ENCODE data around the gene POTEB3.
"Not testable (repeated sequence)": the region's sequence is repeated elsewhere in the genome, so short reads cannot be mapped to it uniquely, and the experiment has no call there.

- not testable (repeated sequence) for TF ChIP-seq CTCF (IDR thresholded peaks at IDR 0.05; ENCODE audit: low read depth, low read length, poor library complexity, severe bottlenecking); EZH2phosphoT487 (IDR thresholded peaks at IDR 0.05; ENCODE audit: borderline replicate concordance, low read length)
Observed at GRCh38 chr15:21451920-21452563, 11.7 kb upstream of the POTEB3 start.

All from DOHH2 (cell line).